ENCODE results near the gene SPTBN1.

Gene SPTBN1

GRCh38 chr2:54572636-54573536 lies 116.8 kb downstream of the SPTBN1 start:
- DNase-seq (ENCODE audit: low spot score): no peak
- TF ChIP-seq, protein P1, sequence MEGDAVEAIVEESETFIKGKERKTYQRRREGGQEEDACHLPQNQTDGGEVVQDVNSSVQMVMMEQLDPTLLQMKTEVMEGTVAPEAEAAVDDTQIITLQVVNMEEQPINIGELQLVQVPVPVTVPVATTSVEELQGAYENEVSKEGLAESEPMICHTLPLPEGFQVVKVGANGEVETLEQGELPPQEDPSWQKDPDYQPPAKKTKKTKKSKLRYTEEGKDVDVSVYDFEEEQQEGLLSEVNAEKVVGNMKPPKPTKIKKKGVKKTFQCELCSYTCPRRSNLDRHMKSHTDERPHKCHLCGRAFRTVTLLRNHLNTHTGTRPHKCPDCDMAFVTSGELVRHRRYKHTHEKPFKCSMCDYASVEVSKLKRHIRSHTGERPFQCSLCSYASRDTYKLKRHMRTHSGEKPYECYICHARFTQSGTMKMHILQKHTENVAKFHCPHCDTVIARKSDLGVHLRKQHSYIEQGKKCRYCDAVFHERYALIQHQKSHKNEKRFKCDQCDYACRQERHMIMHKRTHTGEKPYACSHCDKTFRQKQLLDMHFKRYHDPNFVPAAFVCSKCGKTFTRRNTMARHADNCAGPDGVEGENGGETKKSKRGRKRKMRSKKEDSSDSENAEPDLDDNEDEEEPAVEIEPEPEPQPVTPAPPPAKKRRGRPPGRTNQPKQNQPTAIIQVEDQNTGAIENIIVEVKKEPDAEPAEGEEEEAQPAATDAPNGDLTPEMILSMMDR (IDR thresholded peaks at IDR 0.05; ENCODE audit: extremely low read depth, missing control alignments): no peak

DNA sequence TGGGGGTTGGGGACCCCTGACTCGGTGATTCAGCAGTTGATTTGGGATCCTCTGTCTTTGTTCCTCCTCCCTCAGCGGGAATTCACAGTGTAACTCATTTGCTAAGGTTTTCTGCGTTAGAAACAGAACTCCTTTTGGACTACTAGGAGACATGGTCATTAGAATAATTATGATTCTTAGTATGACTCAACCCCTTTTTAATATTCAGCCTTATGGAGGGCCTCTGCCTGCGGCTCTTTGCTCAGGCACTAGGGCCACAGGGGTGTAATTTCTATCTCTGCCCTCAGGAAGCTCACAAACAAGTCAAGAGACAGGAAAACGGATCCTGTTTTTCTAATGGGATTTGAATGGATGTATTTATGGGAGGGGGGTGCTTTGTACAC lies 117.4 kb downstream of the SPTBN1 start:
- TF ChIP-seq, protein P1 (IDR thresholded peaks at IDR 0.05; ENCODE audit: extremely low read depth, missing control alignments): no peak
- no peak for DNase-seq (ENCODE audit: low spot score)

GRCh38 chr2:54574107-54574859 lies 118.2 kb downstream of the SPTBN1 start:
- DNase-seq (ENCODE audit: low spot score): no peak
- TF ChIP-seq, protein P1 (IDR thresholded peaks at IDR 0.05; ENCODE audit: extremely low read depth, missing control alignments): no peak

GRCh38 chr2:54574860-54575247 lies 118.7 kb downstream of the SPTBN1 start:
- no peak for DNase-seq (ENCODE audit: low spot score)
- TF ChIP-seq, protein P1 (IDR thresholded peaks at IDR 0.05; ENCODE audit: extremely low read depth, missing control alignments): peak; percentile 9

DNA sequence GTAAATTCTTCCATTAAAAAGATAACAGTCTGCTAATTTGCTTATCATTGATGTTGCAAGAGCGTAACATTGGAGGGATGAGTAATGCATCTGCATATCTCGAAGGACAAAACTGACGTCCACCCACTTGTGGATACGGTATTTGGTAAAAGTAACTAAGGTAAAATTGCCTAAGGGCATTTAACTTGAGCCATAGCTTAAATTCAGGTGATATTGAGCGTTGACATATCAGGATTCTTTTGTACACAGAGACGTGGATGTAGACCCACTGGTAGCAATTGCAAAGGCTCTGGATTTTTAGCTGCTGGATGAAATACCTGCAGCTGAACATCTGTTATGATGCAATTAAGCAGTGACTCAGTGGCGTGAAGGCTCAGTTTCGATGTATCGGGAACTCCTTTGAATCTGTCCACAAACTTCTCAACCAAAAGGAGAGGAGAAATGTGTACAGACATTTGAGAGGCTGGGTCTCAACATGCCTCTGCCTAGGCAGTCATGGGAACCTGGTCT lies 119.3 kb downstream of the SPTBN1 start:
- DNase-seq (ENCODE audit: low spot score): no peak
- TF ChIP-seq, protein P1 (IDR thresholded peaks at IDR 0.05; ENCODE audit: extremely low read depth, missing control alignments): no peak

DNA sequence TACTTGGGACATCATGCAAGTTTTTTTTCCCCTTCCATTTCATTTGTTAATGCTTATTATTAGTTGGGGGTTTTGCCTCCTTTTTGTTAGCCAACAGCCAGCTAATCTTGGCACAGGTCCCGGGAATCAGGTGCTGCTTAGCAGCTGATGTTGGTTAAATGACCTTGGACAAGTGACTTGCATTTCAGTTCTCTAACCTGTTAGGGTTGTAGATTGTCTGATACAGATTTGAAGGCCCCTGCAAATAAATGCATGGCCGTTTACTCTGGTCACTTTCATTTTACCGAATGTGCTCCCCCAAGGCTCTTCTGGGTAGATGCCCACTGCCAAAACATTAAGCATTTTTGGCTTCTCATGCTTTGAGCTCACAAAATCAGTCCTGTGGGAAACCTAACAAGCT lies 120.9 kb downstream of the SPTBN1 start:
- DNase-seq (ENCODE audit: low spot score): no peak
- TF ChIP-seq, protein P1 (IDR thresholded peaks at IDR 0.05; ENCODE audit: extremely low read depth, missing control alignments): no peak

Measured in GM20000 (cell line).